ENCODE results near the gene NHS.

- TF ChIP-seq, protein P1, sequence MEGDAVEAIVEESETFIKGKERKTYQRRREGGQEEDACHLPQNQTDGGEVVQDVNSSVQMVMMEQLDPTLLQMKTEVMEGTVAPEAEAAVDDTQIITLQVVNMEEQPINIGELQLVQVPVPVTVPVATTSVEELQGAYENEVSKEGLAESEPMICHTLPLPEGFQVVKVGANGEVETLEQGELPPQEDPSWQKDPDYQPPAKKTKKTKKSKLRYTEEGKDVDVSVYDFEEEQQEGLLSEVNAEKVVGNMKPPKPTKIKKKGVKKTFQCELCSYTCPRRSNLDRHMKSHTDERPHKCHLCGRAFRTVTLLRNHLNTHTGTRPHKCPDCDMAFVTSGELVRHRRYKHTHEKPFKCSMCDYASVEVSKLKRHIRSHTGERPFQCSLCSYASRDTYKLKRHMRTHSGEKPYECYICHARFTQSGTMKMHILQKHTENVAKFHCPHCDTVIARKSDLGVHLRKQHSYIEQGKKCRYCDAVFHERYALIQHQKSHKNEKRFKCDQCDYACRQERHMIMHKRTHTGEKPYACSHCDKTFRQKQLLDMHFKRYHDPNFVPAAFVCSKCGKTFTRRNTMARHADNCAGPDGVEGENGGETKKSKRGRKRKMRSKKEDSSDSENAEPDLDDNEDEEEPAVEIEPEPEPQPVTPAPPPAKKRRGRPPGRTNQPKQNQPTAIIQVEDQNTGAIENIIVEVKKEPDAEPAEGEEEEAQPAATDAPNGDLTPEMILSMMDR (IDR thresholded peaks at IDR 0.05; ENCODE audit: insufficient read depth, low read length) = no peak
- no peak for TF ChIP-seq POLR2AphosphoS5 (IDR thresholded peaks at IDR 0.05; ENCODE audit: low read depth)
Observed at GRCh38 chrX:17773221-17773876, 398.3 kb downstream of the NHS start.
